ENCODE results near the gene DELE1.

The DELE1 gene

DNA sequence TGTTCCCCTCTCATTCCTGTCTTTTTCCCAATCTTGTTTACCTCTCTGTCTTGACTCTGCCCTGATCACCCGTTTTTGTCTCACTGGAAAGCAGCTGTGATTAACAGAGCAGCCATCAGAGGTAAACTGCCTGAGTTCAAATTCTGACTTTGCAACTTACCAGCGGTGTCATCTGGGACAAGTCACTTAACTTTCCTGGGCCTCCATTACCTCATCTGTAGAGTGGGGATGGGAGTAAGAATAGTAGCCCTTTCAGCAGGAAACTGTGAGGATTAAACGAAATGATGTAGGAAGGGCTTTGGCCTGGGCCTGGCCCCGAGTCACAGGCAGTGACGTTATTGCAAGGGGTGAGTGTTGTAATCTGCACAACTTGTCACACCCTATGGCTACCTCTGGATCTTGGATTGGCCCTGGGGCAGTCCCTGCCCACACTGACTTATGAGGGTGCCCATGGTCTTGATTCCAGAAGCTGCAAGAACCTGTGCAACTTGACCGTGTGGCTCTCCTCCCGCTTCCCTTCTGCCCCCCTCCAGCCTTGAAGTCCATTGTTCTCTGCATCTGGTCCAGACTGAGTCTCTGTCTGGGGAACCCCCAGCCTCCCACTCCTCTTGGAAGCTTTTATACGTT lies 35.0 kb downstream of the DELE1 start:
- DNase-seq: no peak

DNA sequence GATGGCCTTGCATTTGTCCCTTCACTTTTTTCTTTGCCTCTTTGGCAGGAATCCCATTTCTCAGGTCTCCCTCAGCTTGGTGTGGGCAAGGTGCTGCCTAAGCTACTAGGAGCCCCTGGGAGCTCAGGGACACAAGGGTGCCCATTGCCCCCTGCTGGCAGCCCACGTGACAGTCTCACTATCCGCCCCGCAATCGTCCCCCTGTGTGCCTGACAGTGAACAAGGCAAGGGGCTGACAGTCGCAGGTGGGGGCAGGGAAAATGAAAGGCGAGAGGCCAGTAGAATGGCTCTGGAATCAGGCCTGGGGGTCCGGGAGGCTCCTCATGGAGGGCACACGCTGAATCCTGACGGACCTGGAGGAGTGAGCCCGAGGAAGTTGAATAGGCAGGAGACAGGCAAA lies 36.3 kb downstream of the DELE1 start:
- no peak for DNase-seq

DNA sequence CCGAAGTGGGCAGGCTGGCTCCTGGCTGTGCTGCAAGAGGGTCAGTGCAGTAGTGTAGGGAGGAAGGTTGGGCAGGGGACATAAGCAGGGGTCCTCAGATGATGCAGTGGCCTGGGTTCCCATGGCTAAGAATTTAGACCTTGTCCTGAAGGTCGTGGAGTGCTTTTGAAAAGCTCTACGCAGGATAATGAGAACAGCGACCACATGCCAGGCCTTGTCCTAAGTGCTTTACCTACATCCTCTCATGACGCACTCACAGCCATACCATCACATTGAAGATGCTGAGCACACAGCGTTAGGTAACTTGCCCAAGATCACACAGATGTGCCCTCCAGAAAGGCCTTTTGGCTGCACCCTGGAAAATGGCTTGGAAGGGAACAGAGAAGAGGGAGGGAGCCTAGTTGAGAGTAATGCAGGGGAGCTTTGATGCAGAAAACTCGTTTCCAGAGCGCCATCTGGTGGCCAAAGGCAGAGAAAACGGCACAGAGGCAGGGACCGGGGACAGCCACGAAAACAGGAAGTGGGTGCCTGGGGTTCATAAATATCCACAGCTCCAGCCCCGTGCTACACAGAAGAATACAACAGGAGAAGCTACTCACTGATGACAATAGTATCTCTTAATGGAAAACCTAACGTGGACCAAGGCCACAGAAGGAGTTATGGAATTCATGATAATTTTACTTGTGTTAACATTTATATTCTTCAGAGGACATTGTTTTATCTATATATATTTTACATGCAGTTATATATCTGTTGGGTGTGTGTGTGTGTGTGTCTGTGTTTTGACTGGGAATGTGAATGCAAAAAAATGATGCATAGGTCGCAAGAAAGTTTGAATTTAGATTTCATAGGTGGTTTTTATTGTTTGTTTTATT lies 37.0 kb downstream of the DELE1 start:
- DNase-seq: peak; percentile 86

DNA sequence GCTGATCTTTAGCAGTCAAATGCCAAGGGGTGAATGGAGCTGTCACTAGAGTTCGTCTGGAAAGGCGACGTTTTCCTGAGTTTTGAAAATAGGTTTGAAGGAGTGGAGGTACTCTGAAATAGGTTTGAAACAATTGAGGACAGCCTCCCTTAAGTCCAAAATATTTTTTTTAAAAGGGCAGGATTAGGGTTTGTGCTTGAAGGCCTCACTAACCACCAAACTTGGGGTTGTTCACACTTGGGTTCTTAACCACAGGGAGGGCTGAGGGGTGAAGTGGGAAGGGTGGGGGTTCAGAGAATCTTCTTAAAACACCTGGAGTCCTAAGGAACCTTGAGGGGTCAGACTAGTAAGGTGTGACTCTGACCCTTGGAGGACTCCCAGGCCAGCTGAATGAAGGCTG lies 37.8 kb downstream of the DELE1 start:
- no peak for DNase-seq

DNA sequence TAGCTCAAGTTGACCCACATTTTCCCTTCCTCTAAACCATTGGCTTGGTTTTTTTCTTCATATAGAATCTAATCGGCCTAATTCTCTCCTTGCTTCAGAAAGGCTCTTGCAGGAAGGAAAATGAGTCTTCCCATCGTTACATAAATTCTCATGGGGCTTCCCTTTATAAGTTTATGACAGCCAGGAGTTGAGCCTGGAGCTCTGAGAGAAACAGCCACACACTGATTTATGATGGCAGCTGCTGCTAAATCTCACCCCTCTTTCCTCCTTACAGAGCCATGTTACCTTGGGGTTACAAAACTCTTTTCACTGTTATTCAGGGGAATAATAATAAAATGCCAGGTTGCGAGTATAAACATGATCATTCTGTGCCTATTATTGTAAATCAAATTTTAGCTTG lies 40.0 kb downstream of the DELE1 start:
- DNase-seq: no peak

DNA sequence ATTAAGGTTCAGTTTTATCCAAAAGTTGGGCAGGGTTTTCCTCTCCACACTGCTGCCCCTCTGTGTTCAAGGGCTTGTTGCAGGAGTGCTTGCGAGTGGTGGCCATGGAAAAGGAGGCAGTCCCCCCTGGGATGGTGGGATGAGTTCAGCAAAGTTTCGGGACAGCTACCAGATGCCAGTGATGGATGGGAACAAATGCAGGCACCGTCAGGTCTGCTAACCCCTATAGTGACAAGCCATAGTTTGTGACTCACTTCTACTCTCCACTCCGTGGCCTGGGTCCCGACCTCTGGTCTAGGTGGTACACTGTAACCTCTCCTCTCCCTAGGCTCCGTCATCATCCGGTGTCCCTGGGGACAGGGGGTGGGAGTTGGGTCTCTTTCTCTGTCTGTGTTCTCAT lies 41.4 kb downstream of the DELE1 start:
- no peak for DNase-seq

DNA sequence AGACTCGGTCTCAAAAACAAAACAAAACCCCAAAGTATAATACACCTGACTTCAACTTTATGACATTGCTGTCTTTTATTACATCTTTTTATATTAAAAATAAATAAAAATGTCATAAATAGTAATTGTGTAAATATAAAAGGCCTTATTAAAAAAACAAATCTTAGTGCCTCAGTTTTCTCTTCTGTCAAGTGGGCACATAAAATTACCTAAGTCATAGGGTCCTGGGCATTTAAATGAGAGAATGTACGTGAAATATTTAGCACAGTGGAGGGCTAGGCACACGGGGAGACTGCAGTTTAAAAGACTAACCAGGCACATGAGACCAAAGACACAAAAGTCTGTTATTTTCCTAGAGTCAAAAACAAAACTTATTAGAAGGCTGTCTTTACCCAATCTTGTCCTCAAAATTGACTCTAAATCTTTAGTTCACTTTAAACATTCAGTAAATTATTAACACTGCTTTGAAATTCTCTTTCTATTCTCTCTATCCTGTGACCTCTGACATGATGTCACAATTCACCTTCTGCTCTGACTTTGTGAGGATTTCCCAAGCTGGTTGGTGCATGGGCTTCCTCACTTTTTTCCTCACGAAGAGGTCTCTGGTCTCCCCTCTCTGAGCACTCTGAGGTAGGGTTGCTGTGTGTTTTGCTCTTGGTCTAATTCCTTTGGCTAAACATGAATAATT lies 42.7 kb downstream of the DELE1 start:
- no peak for DNase-seq

DNA sequence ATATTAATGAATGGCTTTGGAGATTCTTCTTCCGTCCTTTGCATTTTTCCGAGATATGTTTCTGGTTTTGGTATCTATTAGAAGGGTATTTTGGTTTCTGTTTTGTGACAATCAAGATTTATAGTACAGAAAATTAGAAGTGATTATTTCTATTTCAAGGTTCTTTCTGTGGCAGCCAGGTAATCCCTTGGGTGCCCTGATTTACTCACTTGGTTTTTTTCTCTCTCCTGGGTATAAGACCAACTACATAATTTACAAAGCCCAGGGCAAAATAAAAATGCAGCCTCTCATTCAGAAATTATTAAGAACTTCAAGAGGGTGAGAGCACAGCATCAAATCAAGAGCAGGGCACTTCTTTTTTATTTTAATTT lies 43.3 kb downstream of the DELE1 start:
- DNase-seq: no peak

DNA sequence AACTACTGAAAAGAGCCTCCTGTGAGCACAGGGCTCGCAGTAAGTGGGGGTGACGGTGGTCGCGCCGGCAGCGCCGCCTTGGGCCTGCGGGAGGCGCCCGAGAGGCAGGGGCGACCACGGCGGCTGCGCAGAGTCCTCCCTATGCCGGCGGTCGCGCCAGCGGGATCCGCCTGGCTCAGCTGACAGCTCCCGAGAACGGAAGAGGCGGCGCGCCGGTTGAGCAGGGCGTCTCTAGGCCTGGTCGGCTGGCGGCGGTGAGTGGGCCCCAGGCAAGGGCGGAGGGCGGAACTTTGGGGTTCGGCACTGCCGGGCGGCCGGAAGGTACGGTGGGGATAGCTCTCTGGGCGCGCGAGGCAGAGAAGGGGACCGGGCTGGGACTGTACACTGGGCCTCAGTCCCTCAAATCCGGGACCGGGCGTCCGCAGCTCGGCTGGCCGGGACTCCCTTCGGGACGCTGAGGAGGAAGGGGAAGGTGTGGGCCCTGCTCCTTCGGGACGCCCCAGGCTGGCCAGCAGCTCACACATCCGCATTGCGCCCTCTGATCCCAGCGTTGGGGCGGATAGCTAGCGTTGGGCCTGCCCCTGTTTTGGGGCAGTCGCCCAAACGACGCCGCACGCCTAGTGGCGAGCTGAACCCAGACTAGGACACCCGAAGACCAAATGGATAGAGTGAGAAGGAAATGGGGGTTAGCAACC lies 45.4 kb downstream of the DELE1 start, which contains the start of gene RNF14:
RNF14 (plus strand) TSS at position 192 of the 695 bp plus-strand sequence. CDS start 4,484 bp downstream, outside the sequence.
- DNase-seq: peak; percentile 93

DNA sequence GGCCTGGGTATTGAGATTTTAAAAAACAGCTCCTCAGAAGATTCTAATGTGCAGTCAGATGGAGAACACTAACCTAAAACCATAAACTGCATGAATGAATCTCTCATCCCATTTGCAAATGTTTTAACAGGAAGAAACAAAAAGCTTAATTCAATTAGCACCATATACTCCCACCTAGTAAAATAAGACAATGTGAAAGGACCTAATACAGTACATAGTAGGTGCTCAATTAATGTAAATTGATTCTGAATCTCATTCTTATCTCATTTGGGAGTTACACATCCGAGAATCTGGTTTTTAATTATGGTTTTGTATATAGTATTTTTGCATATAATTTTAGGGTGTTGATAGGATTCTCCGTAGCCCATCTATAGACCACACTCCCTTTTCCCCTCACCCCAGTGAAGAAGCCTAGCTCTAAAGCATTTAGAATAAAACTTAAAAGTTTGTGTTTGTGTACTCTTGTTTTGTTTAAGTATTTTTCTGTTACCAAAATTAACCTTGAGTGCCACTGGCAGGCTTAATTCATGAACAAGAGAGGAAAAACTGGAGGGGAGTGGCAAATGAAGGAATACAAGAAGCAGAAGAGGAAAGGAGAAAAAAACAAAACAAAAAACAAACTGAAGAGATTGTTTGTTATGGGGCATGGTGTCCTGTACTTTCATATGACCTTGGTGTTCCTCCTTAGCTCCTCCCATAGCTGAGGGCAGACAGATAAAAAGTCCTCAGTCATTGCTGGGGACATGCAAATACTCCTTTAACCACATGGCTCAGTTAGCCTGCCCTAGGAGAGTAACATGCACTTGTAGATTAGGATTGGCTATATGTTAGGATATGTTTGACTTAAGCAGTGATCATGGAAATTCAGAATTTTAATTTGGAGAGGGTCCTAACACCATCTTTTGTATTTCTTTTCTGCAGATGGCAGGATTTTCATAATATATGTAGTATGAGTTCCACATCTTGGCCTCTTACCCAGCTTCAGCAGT lies 46.4 kb downstream of the DELE1 start:
- no peak for DNase-seq

DNA sequence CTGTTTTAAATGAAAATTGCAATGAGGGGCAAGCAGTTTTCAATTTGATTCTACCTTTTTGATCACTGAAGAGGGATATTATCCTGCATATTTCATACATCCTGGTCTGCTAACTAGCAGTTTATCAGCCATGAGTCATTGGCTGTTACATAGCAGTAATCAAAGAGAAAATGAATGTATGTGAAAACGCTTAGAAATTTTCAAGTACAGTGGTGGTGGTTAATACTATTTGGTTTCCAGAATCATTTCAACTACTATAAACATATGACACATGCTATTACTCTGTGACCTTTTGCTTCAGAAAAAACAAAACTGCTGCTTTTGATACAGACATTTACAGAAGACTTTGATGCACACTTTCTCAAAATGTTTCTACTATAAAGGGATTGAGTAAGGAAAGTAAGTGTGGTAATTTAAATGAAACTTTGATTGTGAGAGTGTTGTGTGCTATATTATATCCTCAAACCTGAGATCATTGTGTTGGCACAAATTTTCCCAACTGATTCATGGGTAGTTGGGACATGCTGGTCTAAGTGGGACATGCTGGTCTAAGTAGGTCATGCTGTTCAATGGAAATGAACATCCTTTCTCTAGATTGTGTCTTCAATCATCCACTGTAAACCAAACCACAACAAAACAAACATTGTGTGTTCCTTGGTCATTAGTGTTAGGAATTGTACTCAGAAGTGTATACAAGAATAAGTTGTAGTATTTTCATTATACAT lies 50.4 kb downstream of the DELE1 start:
- peak; percentile 39 for DNase-seq

DNA sequence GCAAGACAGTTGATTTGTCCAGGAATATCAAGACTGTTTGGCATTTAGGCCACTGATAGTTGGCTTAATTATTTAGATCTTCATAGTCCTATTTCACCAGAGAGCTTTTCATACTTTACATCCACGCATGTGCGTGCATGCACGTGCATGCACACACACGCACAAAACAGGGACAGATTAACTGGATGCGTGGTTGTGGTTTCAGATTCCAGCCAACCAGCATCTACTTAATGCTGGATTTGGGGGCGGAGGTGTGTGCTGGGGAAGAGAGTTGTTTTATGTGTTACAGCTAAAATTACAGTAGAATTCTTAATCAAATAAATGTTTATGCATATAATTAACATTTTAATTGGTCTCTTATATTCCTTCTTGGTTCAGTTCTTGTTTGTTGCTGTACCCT lies 52.5 kb downstream of the DELE1 start:
- no peak for DNase-seq

DNA sequence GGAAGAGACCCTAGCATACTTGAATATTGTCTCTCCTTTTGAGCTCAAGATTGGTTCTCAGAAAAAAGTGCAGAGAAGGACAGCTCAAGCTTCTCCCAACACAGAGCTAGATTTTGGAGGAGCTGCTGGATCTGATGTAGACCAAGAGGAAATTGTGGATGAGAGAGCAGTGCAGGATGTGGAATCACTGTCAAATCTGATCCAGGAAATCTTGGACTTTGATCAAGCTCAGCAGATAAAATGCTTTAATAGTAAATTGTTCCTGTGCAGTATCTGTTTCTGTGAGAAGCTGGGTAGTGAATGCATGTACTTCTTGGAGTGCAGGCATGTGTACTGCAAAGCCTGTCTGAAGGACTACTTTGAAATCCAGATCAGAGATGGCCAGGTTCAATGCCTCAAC lies 54.7 kb downstream of the DELE1 start:
- no peak for DNase-seq

DNA sequence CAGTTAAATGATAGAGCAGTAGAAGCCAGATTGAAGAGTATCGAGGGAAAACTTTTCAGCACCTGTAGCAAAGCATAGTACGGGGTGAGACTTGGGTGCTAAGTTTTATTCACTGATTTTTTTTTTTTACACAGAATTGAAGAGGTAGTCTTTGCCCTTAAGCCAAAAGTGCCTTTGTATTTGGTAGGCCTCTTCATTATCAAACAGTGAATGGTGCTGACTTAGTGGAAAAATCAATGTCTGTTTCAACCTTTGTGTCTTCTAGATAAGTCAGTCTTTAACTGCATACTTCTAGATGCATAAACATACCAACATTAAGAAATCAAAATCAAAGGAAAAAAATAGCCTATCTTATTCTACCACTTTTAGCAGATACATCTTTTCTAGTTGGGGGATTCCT lies 59.0 kb downstream of the DELE1 start:
- DNase-seq: no peak

DNA sequence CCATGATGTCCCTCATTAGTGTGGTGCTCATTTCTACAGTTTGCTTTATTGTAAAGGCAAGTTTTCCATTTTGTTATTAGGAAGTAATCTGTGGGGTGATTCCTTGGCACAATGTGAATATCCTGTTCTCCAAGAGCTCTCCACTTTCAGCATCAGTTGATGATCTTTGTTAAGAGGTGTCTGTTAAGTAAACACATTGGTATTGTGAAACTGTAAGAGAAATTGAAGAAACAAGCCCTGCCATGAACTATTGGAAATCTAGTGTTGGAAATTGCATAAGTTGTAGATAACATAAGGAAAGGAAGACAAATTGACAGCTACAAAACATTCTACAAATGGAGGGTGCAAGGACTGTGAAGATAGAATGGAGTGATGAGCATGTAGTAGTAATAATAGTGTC lies 62.4 kb downstream of the DELE1 start:
- no peak for DNase-seq

DNA sequence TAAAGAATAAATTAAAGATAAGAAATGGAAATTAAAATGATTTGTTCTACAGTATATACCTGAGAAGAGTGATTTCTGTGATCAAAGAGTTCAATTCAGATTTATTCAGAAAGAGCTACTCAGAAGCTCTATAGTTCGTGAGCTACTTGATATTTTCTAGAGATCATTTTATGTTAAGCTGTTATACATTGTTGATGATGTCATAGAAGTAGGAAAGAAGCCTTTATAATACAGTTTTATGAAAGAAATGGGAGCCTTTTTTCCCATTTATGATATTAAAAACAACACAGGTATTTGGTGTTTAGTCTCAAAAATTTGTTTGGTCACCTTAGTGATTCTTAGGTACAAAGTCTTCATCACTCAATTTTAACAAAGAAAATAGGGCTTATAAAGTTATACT lies 66.0 kb downstream of the DELE1 start:
- no peak for DNase-seq
